GM18517 (cell line): Measurements from ENCODE around the gene GRIK3.

Experiments
- ATAC-seq: cut with Tn5 transposase; IDR thresholded peaks from one replicate; pipeline ENCODE4 v1.9.1; 2021; ENCODE audit warnings: mild to moderate bottlenecking, moderate library complexity; ENCODE audit not compliant: unreplicated experiment

The GRIK3 gene

DNA sequence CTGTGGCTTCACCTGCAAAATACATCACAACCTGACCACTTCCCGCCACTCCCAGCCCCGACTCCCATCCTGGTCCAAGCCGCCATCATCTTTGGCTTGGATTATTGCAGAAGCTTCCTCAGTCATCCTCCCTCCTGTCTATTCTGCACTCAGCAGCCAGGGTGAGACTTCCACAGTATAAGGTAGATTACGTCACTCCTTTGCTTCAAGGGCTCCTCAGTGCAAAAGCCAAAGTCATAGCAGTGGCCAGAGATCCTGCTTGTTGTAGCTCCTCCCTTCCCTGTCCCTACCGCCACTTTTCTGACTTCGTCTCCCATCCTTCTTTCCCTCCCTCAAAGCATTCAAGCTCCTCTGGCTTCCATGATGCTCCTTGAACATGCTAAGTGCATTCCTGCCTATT, 152.8 kb downstream of the GRIK3 start:
- ATAC-seq, result no peak

DNA sequence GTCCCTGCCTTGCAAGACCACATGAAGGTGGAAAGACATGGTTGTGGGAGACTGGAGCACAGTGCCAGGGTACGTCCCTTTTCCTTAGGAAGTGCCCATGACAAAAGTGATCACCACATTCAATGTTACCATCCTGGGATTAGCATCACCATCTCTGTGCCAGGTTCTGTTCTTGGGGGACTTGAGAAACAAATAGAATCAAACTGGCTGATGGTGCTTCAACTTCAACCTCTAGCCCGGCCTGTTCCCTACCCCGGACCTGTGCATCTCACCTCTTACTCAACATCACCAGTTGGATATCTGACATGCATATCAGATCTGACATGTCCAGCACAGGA, 153.3 kb downstream of the GRIK3 start:
- no peak for ATAC-seq

GRCh38 chr1:36880155-36881067, 153.9 kb downstream of the GRIK3 start:
- no peak for ATAC-seq

DNA sequence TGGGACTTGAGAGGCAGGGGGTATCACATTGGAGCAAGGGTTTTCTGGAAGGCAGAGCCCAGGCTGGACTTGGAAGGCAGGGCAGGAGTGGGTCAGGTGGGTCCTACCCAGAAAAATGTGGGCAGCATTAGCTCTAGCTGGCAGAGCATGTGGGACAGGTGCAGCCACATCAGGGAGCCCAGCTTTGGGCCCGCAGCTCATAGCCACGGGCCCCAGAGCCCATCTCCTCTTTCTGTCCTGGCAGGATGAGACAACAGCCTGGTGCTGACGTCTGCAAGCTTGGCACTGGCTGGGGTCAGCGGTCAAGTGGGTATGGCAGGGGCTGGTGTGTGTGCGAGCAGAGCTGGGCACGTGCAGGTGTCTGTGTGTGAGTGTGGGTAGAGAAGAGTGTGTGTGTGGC, 154.7 kb downstream of the GRIK3 start:
- ATAC-seq, result no peak

- no peak for ATAC-seq
These were observed 157.3 kb downstream of the GRIK3 start for GRCh38 chr1:36876990-36877389.

GRCh38 chr1:36874271-36875060, 159.8 kb downstream of the GRIK3 start:
- ATAC-seq, result no peak

GRCh38 chr1:36872858-36873257, 161.5 kb downstream of the GRIK3 start:
- no peak for ATAC-seq

DNA sequence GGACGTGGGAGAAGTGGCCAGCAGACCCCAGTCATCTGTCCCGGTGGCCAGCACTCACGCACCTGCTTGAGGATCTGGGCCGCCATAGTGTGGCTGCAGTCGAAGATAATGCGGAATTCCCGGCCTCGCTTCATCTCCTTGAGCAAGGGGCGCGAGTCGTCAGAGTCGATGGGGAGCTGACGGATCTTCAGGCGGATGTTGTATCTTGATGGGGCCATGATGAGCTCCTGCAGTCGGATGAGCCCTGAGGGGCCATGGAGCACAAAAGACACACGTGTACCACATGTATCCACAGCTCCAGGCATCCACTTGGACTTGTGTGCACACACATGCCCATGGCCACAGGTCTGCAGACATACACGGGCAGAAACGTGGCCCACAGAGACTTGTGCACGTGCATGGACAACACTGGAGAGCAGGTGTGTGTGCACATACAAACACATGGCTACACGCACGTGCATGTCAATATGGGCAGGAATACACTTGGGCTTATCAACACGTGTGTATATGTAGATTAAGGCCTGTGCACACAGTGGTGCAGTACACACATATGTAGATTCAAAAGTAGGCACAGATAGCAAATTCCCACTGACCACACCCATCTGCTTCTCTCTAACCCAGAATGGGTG, 162.1 kb downstream of the GRIK3 start:
- ATAC-seq, result no peak

- no peak for ATAC-seq
These were observed 163.0 kb downstream of the GRIK3 start for GRCh38 chr1:36871146-36871971.

GRCh38 chr1:36869826-36870225, 164.5 kb downstream of the GRIK3 start:
- no peak for ATAC-seq

GRCh38 chr1:36869054-36869453, 165.3 kb downstream of the GRIK3 start:
- no peak for ATAC-seq

GRCh38 chr1:36867575-36867974, 166.7 kb downstream of the GRIK3 start:
- ATAC-seq, result no peak

GRCh38 chr1:36866169-36866814, 168.0 kb downstream of the GRIK3 start:
- no peak for ATAC-seq

DNA sequence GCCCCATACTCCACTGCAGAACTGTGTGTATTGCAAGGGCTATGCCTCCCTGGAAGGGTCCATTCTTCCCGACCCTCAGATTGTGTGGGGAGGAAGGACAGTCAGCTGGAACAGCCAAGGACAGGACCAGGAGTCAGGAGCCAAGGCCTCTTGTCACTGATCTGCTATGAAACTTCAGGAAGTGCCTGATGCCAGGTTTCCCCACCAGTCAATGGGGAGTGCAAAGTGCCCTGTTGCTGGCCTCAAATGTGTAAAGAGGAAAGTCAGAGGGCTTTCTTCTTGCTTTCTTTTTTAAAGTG, 168.8 kb downstream of the GRIK3 start:
- ATAC-seq, result no peak

GRCh38 chr1:36864823-36865601, 169.3 kb downstream of the GRIK3 start:
- ATAC-seq, result no peak

DNA sequence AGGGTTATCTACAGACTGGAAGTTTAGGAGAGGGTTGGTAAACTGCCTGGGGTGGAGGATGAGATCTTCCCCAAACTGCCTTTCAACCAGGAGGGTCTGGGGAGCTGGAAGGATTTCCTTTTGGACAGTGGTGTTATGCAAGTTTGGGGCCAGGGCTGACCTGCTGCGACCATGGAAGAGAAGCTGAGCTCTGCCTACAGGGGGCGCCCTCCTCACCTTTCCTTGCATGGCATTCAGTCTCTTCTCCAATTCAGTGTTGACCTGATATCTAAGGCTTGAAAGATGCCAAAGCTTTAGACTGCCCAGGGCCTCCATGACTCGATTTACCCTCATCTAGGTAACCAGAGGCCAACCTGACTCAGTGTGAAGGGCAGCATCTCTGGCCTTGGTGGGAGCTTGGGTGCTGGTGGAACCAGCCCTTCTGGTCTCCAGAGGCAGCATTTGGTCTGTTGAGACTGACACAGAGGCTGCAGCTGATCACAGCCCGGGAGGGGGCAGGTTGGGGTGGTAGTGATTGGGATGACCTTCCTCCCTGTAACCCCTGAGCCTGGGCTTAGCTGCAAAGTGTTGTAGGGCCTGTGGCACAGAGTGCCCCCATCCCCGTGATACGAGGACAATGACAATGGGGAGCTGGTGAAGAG, 170.0 kb downstream of the GRIK3 start:
- no peak for ATAC-seq

- ATAC-seq, result no peak
These were observed 170.8 kb downstream of the GRIK3 start for GRCh38 chr1:36863500-36863899.

- ATAC-seq, result no peak
These were observed 171.3 kb downstream of the GRIK3 start for GRCh38 chr1:36863061-36863460.

GRCh38 chr1:36861375-36861774, 172.9 kb downstream of the GRIK3 start:
- ATAC-seq, result no peak
